ENCODE results near the gene ANTXR2.

The ANTXR2 gene

DNA sequence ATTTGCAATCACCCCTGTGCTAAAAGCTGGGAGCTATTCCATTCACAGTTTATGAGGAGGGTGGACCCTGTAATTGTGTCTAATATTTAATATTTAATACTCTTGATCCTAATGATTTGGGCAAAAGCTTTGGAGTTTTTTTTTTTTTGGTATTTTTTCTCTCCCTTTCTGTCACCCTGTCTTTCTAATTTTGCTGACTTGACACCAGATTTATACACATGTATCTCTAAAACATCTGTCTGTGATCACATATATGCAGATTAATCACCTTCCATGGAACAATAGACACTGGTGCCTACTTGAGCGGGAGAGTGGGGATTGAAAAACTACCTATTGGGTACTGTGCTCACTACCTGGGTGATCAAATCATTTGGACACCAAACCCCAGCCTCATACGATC lies 18.7 kb upstream of the ANTXR2 start:
- DNase-seq: no peak

- no peak for DNase-seq
These were observed 18.2 kb upstream of the ANTXR2 start for GRCh38 chr4:80091184-80091583.

DNA sequence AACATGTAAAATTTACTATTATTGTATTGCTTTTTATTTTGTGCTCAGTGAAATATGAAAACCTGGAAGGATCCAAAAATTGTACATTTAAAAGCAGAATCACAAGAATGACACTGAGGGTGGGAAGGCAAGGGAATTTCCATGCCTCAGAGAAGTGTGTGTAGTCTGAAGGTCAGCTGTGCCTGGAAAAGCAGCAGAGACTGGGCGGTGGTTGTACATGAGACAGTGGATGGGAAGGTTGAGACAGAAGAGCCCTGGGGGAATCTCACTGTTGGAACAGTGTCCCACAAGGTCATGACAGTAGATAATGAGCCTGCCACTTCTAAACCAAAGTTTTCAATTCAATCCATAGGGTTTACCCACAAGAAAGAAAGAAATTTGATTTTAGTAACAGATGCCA lies 17.1 kb upstream of the ANTXR2 start:
- no peak for DNase-seq

DNA sequence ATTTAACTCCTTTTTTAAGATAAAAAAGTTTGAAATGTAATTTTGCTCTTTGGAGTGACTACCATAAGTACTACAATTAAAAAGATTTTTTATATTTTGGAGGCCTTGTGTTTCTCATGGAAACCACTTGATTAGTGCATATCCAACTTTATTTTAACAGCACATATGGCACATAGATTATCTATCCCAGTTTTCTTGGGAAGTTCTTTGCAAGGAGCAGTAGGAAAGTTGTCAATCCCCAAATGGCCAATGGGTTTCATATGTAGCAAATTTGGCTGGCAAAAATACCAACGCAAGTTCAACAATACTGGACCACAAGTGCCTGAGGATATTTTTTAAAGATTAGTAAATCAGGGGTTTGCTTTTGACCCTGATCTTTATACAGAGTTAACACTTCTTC lies 15.4 kb upstream of the ANTXR2 start:
- no peak for DNase-seq

DNA sequence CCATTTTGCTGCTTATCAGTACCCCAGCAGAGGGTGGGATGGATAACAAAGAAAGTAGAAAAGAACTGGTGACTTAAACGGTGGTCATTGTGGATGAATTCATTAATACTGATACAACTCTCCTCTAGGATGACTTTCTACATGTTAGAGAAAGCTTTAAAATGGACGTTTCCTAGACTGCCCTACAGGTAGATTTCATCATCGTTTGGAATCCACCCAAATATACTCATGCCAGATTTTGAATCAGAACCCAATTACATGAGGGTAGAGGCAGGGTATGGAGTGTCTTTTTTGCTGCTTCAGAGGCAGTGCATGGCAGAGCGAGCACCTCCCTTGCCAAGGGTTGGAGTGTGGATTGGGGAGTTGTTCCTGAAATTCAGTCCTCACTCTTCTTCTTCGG lies 13.3 kb upstream of the ANTXR2 start:
- no peak for DNase-seq

- DNase-seq: no peak
These were observed 12.1 kb upstream of the ANTXR2 start for GRCh38 chr4:80085081-80085480.

DNA sequence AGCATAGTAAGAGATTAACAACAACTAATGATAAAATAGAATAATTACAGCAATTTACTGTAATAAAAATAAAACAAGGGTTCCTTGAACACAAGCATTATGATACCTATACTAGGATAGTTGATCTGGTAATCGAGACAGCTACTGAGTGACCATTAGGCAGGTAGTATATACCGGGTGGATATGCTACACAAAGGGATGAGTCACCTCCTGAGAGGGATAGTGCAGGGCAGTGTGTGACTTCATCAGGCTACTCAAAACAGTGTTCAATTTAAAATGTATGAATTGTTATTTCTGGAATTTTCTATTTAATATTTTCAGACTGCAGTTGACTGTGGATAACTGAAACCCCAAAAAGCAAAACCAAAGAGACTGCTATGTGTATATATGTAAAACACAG lies 9.7 kb upstream of the ANTXR2 start:
- DNase-seq: no peak

DNA sequence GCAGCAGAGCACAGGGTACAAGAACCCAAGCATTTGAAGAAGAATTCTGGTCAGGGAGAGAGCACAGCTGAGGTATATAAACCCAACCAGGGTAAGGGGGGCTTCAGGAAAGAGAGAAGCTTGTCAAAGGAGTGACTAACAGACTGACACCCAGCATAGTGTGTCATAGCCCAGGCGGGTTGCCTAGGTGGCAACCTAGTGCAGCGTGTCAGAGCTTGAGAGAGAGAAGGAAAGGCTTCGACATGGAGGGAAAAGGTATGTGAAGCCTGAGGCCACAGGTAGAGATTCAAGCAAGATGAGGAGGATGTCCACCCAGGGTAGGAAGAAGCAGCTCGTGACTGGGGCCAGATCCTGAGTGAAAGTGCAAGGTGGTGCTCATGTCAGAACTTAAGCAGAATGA lies 8.5 kb upstream of the ANTXR2 start:
- no peak for DNase-seq

- no peak for DNase-seq
These were observed 6.4 kb upstream of the ANTXR2 start for GRCh38 chr4:80079255-80079923.

DNA sequence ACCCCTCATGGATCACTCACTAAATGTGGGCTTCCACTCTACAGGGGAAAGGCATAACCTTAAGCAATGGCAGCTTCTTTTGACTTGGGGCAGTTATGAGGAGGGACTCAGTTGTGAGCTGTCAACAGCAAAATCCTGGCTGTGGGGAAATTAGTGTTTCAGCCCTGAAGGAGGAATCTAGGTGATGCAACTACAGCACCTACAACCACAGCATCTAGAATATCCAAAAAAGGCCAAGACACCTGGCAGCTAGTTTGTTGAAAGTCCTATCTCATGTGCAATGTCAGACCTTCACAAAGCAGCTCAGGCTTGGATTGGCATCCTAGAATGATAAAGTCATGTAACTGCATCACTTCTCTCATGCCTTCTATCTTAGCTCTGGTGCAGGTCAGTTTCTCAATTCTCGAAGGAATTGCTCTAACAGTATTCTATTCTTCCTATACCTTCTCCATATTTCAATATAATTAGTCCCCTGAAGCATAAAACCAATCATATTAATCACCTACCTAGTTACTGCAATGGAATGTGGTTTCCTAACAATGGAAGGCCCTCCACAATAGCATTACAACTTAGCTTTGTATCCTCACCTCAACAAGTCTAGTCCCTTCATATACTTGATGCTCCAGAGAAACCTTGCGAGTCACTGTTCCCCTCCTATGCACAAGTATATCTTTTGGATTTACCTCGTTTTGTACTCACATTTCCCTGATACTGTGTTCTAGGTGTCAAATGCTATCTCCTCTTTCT lies 5.5 kb upstream of the ANTXR2 start:
- no peak for DNase-seq

GRCh38 chr4:80077639-80078038 lies 4.6 kb upstream of the ANTXR2 start:
- no peak for DNase-seq

GRCh38 chr4:80076681-80077080 lies 3.7 kb upstream of the ANTXR2 start:
- DNase-seq: no peak

DNA sequence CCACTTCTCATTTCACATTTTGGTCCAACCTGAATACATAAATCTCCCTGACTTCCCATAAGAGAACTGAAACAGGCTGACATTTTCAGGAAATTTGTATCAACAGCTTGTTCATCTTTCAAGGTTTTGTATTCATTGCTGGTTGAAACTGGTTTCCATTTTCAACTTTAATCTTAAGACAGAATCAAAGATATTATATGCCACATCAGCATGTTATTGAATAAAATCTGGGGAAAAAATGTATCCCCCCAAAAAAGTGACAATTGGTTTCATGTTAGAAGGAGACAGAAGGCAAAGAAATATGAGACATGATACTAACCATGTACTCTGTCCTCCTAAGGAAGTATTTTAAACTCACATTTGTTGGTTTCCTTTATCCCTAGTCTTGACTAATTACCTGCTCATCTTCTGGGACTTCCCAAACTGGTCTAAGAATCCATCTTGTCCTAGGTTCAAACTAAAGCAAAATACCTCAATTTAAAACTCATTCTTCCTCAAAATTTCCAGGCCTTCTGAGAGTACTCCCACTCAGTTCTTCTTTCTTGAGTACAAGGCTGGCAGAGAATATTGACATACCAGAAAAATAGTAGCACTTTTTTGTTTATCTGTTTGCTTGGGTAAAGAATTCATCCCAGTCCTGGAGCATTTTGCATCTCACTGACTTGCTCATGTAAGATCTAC lies 3.1 kb upstream of the ANTXR2 start:
- no peak for DNase-seq

- no peak for DNase-seq
These were observed 1.6 kb upstream of the ANTXR2 start for GRCh38 chr4:80074651-80075050.

DNA sequence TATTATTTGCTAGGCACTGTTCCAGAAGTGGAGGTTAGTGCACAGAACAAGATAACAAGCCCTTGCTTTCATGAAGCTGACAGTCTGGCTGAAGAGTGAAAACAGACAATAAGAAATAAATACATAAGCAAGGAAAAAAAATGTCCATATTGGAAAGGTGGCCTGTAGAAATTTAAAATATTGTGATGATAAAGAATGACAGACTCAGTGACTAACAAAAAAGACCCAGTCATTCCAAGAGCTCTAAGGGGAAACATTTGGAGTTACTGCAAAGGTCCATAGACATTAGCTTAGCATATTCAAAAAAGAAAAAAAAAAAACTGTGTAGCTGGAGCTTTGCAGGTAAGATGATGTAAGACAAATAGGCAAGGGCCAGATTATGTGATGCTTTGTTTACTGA lies 1.0 kb upstream of the ANTXR2 start:
- DNase-seq: no peak

DNA sequence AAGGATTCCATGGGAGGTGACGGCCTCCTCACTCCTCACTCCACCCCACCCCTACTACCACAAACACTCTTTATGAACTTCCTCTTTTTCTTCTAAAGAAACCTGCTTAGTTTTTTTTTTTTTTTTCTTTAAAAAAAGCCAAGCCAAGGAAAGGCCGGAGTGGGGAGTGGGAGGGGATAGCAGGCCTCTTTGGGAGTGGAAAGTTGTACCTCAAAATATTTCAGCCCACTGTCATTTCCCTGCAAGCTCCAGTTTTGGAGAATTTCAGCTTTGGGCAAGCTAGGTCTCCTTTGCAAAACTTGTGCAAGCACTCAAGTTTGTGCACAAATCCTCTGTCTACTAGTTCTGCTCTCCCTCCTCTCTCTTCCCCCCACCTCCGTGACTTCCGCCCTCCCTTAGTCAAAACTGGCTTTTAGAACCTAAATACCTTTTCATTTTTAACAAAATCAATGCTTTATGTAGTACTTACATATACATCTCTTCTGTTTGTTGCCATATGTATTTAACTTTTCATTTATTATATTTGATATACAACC lies 512 bp upstream of the ANTXR2 start:
- no peak for DNase-seq

DNA sequence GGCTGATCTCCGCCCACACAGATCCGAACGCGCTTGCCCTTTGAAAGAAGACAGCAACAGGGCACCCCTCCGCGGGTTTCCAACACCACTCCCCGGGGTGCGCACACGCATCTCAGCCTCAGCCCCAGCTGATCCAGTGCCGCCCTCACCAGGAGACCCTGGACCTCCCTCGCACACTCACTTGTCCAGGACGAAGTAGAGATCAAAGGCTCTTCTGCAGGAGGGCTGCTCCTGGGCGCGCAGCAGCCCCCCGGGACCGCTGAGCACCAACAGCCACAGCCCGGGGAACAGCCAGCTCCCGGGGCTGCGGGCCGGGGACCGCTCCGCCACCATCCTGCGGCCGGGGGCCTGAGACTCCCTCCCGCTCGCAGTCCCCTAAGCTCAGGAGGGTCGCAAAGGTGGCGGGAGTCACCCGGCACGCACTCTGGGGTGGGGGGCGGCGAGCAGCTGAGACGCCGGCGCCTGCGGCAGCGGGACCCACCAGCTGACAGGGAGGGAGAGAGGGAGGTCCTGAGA lies 743 bp downstream of the ANTXR2 start:
- no peak for DNase-seq

DNA sequence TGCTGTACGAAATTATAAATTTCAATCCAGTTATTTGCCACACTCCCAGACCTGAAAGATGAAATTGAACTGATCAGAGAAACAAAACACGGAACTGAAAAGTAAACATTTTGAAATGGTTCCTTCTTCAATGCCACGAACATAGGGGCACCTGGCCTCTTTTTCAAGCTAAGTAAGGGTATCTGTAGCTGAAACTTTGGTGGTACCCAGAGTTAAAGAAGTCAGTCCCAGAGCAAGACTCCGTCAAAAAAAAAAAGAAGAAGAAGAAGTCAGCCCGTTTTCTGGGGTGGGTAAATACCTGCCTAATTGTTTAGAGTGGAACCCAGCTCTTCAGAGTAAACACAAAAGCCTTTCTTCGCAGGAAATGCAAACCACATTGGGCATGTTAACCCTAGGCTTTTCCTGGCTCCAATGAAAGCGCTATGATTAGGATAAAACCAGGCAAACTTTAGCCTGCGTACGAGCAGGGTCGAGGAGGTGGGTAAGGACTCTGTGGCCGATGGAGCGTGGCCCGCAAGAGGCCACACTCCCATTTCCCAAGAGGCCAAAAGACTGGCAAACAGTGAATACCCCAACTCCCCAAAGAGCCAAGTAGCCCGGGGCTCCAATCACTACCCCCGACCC lies 1.3 kb downstream of the ANTXR2 start:
- no peak for DNase-seq

DNA sequence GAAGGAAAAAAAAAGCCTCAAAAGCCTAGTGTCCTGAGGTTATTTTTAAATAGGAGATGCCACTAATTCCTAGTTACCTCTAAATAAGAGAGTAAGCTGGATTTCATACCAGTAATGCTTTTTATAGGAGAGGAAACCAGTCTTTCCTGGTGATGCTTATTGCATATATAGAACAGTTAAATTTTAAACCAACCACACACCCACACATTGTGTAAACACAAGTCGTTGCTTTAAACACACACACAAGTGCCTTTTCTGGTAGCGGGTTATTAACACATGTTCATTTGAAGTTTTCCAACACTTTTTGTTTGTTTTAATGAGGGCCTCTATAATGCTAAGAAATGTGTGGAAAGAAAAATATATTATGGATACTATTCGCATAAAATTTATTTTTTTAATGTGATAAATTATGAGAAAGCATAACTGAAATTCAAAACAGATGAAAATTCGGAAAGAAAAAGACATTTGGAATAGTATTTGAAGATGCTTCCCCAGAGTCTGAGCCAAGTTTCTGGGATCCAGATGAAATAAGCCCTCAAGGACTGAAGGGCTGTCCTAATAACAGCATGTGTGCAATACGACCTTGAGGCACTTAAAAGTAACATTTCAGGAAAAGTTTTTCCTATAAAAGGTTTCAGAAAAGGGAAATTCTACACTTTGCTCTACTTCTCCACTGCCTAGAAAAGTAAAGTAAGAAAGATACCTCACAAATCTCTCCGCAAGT lies 2.0 kb downstream of the ANTXR2 start:
- no peak for DNase-seq

- DNase-seq: no peak
These were observed 2.9 kb downstream of the ANTXR2 start for GRCh38 chr4:80069837-80070731.

- no peak for DNase-seq
These were observed 3.8 kb downstream of the ANTXR2 start for GRCh38 chr4:80069108-80069836.

Data from amniotic stem cell (primary cell).